GM21717 (cell line): ENCODE measurements around the gene PCMTD2.
A peak's percentile ranks its signal among the peaks of the same experiment; 100 is the strongest.

Experiments
- ATAC-seq: cut with Tn5 transposase; IDR thresholded peaks from one replicate; pipeline ENCODE4 v1.9.1; 2021; ENCODE audit warnings: mild to moderate bottlenecking, moderate library complexity; ENCODE audit not compliant: unreplicated experiment

The PCMTD2 gene

DNA sequence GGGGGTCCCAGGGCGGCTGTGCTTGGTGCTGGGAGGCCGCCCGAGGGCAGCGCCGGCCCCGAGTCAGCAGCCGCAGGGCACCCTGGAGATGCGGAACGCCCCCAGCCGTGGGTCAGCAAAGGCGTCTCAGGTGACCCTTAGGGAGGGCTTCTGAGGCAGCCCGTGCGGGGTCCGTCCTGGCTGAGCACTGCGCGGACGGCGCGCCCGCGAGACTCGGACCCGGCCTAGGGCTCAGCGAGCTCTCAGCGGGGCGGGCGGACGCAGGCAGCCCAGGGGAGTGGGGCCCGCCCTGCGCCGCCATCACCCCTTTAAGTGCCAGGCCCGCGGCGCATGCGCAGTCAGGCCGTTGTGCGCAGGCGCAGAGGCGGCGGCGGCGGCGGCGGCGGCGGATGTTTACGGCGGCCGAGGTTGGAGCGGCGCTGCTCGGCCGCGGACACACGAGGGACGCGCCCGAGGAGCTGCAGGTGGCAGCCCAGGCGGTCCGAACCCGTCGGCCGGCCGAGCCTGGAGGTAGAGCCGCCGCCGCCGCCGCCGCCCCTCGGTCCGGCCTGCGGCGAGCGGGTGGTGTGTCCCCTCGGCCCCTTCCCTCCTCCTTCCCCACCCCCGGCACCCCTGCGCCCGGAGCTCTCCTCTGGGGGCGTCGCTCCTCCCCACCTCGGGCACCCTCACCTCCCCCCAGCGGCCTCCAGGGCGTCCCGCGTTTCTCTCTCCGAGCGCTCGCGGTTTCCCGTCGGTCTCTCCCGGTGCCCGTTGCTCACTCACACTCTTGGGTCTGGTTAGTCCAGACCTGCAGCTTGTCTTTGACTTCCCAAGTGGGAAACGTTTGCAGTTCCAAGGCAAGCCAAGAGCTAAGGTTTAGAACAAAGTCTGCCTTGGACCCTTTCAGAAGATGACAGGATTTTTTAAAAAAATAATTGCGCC is at the start of gene PCMTD2:
TSS of gene PCMTD2 (plus strand) at position 388 of the 921 bp plus-strand sequence. CDS start 4,218 bp downstream, outside the sequence.
- peak; percentile 56 for ATAC-seq

DNA sequence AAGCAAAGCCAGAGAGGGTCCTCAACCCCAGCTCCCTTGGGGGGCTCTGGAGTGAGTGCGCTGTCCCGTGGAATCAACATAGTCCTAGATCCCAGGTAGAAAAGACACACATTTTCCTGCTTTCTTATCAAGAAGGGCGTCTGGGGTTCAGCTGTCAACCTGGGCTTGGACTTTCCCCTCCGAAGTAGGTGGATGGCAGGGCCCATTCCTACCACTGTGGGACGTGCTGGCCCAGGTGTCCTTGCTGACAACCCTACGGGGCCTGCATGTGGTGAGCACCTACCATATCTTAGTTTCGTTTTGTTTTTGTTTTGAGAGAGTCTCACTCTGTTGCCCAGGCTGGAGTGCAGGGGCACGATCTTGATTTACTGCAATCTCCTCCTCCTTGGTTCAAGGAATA is 48.9 kb upstream of the PCMTD2 start:
- no peak for ATAC-seq

DNA sequence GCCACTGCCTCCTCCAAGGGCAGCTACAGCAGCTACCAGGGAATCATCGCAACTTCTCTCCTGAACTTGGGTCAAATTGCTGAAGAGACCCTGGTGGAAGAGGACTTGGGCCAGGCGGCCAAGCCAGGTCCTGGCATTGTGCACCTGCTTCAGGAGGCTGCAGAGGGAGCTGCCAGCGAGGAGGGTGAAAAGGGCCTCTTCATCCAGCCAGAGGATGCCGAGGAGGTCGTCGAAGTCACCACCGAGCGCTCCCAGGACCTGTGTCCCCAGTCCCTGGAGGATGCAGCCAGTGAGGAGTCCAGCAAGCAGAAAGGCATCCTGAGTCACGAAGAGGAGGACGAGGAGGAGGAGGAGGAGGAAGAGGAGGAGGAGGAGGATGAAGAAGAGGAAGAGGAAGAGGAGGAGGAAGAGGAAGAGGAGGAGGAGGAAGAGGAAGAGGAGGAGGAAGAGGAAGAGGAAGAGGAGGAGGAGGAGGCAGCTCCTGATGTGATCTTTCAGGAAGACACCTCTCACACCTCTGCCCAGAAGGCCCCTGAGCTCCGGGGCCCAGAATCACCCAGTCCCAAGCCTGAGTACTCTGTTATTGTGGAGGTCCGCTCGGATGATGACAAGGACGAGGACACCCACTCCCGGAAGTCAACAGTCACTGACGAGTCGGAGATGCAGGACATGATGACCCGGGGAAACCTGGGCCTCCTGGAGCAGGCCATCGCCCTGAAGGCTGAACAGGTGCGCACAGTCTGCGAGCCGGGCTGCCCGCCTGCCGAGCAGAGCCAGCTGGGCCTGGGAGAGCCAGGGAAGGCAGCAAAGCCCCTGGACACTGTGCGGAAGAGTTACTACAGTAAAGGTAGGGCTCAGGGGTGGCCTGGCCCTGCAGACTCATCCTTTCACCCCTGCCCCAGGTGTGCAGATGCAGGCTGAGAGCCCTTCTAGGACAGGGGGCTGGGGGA is 47.6 kb upstream of the PCMTD2 start:
- ATAC-seq, result no peak

DNA sequence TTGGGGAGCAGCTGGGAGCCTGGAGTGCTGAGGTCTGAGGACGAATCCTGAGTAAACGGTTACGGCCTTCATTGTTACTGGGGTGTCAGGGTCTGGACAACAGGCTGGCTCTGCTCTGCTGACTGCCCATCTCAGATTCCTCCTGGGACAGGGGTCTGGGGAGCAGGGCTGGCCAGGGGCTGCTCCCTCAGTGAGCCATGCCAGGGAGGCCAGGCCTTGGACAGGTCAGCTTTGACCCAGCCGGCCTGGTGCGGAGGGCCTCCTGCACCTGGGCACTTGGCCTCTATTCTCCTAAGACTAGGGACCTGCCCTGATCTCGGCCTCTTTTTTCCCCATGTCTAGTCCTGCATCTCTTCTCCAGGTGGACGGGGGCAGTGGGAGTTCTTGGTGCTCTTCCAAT is 46.4 kb upstream of the PCMTD2 start:
- no peak for ATAC-seq

DNA sequence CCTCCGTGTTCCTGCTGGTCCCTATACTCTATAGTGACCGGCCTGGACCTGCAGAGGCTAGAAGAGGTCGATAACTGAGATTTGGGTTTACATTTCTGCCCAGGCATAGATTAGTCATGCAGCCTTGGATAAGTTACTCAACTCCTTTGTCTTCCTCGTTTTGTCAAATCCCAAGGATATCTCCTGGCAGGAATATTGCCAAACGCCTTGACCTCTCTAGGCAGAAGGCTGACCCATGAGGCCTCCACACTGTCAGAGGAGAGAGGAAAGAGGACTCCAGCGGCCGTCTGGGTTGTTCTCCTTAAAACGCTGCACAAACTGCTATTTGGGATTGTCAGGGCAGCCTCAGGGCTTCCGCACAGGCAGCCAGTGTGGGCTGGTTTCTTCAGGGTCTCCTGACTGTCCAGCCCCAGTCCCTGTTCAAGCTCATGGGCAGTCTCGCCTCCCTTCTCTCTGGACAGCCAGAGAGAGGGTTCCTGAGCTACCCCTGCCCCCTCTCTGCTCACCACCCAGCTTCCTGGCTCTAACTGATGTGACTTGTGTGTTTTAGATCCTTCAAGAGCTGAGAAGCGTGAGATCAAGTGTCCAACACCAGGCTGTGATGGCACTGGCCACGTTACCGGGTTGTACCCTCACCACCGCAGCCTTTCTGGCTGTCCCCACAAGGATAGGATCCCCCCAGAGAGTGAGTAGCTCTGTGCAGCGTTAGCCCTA is 44.7 kb upstream of the PCMTD2 start:
- ATAC-seq, result no peak

DNA sequence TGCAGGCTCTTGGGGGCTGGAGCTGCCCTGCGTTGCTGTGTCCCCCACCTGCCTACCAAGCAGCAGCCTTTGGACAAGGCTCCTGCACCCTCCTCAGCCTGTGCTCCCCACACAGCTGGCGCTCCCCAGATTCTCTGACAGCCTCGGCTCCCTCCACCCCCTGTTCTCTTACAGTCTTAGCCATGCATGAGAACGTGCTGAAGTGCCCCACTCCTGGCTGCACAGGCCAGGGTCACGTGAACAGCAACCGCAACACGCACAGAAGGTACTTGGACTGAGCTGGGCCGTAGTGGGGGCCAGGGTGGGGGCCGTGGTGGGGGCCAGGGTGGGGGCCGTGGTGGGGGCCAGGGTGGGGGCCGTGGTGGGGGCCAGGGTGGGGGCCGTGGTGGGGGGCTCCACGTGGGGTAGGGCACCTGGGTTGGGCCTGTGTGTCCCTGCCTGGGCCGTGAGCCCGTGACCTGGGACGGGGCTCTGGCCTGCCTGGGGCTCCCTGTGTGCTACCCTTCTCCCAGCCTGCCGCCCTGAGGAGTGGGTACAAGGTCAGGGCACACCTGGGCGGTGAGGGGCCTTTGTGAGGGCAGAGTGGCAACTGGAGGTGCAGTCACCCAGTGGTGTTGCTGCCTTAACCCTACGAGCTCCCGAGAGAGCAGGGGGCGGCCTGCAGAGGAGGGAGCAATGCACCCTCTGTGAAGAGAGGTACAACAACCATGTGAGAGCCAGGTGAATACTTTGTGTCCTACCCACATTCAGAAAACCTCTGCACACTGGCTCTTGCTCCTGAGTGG is 43.5 kb upstream of the PCMTD2 start:
- ATAC-seq, result no peak

DNA sequence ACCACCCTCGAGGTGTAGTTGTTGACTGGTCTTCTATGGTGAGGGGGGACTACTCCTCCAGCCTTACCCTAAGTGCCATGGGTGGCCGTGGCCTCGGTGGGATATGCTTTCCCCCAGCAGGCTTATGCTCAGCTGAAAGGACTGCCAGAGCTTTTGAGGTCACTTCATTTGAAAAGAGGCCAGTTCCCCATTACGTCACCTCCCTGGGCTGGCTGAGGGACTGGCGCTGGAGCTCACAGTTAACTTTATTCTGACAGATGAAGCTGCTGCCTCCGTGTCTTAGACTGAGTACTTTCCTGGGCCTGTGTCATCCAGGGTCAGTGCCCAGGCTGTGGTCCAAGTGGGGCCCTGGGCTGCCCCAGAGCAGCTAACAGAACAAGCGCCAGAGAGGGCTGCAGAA is 42.8 kb upstream of the PCMTD2 start:
- ATAC-seq, result no peak

DNA sequence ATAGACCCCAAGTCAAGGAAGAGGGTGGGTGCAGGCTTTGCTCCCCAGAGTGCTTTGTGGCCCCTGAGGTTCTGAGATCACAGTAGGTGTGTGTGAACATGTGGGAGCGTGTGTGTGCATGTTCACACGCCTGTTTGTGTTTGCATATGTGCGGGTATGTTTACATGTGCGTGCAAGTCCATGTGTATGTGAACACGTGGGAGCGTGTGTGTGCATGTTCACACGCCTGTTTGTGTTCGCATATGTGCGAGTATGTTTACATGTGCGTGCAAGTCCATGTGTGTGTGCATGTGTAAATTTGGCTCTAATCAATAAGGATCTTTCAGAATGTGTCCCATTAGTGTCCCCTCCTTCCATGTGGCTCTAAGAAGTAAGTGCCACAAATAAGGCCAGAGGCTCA is 41.4 kb upstream of the PCMTD2 start:
- ATAC-seq, result no peak

DNA sequence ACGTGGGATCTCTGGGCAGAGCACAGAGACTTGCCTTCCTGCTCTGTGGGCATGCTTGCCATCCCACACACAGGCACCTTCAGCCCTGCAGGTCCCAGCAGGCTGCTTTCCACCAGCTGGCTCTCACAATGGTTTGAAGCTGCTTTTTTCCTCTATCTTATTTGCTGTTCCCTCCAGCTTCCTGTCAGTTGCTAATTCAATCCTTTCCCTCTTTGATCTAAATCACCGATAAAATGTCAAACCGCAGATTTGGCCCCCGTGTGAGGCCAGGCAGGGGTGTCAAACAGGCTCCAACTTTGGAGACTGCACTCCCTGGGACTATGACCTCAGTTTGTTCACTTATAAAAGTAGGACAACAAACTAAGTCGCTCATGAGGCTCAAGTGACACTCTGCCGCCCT is 40.6 kb upstream of the PCMTD2 start:
- ATAC-seq, result no peak

DNA sequence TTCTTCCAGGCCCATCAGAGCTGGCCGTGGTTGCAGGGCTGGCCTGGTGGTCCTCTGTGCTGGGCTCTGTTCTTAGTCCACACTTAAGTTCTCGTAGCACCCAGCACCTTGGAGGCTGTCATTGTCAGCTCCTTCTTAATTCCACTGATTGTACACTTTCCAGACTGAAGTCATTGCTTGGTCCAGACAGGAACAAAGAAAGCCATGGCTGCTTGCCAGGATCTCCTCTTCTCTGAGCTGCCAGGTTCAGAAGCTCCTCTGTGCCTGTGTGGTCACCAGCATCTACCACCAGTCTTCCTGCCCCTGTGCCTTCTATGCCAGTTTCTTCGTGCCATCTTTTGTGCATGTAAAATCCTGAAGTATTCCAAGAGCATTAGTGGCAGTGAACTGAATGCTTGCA is 39.5 kb upstream of the PCMTD2 start:
- ATAC-seq, result no peak

DNA sequence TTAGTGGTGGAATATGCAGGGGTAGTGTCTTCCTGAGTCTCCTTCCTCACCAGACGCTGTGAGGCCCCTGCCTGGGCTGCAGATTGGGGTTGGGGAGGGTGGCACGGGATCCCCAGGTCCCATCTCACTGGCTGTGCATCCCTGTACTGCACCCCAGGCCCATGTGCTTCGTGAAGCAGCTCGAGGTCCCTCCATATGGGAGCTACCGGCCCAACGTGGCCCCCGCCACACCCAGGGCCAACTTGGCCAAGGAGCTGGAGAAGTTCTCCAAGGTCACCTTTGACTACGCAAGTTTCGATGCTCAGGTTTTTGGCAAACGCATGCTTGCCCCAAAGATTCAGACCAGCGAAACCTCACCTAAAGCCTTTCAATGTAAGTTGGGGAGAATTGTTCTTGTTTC is 38.6 kb upstream of the PCMTD2 start:
- ATAC-seq, result no peak

DNA sequence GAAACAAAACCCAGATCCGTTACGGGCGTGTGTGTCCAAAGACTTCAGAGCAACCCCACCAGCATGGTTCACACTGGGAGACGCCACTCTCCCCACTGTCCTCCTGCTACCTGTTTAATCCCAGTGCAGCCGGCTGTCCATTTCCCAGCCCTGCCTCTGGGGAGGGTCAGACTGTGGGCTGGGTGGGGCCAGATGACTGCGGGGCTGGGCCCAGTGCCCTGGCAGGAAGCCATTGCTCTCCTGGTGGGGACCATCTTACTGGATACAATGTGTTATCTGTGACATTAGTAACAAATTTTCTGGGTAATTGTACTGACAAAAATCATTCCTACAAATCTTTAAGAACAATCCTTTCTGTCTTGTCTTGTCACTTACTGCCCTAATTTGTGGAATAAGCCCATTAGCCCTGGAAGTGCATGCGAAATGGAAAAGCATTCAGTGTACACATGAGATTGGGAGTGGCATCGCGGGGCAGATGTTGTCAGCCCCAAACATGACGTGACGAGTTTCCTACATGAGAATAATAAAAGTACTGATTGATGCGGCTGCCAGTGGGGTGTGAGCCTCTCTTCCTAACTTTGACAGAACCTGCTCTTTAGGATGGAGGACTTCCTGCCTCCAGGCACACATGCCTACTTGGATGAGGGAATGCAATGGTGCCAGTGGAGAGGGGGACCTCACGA is 37.9 kb upstream of the PCMTD2 start:
- no peak for ATAC-seq

DNA sequence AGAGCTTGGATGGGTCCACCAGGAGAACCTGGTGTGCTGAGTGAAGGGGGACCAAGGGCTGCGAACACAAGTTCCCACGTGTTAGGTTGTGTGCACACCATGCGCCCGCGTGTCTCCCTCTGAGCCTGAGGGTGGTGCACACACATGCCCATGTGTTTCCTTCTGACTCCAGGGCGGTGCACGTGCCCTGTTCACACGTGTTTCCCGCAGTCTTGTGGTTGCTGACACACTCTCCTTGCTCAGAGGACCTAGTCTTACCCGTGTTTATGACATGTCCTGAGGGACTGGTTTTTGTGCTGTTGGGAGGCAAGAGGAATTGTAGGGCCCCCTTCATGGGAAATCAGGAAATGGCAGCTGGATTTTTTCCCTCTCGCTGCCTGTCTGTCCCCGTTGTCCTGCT is 36.3 kb upstream of the PCMTD2 start:
- no peak for ATAC-seq

DNA sequence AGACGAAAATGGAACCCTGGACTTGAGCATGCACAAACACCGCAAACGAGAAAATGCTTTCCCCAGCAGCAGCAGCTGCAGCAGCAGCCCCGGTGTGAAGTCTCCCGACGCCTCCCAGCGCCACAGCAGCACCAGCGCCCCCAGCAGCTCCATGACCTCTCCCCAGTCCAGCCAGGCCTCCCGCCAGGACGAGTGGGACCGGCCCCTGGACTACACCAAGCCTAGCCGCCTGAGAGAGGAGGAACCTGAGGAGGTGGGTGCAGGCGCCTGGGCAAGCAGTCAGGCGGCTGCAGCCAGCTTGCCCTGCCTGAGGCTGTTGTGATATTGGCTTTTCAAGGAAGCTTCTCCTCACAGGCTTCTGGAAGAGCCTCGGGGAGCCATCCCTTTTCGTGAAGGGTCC is 35.8 kb upstream of the PCMTD2 start:
- ATAC-seq, result no peak

DNA sequence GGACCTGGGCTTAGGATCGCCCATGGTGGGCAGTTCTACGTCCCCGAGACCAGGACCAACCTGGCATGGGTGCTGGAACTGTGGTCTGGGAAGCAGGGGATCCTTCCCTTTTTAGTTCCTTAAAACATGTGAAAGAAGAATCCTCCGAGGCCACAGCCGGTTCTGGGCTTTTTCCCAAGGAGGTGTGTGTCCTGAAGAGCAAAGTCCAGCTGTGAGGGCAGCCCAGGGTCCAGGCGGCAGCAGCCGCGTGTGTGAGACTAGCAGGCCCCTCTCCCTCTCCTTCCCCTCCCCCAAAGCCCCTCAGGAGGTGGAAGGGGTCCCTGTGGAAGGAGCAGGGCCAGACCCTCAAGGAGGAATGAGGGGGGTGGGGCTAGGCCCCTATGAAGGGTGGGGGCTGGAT is 35.1 kb upstream of the PCMTD2 start:
- no peak for ATAC-seq

DNA sequence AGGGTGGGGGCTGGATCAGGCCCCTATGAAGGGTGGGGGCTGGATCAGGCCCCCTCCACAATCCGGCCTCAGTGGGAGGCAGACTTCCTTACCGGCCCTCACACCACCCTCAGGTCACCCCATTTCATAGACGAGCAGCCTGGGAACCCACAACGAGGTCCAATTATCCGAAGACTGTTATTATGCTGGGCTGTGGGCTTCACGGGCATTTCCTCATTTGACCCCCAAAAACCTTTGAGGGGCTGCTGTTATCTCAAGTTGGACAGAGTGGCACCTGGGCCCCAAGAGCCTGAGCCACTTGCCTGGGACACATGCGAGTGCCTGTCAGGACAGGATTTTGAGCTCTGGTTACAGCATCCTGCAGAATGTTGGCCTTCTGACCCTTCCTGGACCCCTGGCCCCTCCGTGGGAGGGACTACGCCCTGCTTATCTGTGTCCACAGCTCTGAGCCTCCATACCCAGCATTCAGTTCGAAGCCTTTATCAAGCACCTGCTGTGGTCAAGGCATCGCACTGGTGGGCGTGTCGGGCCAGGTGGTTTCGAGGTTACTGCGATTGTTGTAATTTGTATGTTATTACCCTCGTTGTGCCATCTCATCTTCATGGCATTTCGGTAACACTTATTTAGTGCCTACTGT is 34.5 kb upstream of the PCMTD2 start:
- ATAC-seq, result no peak

DNA sequence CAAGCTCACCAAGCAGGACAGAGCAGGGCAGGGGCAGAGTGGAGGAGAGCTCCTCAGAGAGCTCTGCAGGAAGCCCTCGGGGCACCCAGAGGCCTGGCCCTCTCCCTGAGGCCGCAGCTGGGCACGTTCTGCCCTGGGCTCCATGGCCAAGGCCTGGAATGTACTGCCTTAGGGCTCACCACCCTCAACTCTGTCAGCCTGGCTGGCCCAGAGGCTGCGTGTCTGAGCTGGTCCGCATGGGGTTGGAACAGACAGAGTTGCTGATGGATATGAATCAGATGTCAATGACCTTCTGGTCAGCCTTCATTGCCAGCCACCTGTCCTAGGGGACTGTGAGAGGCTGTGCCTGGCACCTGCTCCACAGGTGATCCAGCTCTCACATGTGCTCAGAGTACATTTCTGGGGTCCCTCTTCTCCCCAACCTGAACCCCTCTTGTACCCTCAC is 33.2 kb upstream of the PCMTD2 start:
- ATAC-seq, result no peak

DNA sequence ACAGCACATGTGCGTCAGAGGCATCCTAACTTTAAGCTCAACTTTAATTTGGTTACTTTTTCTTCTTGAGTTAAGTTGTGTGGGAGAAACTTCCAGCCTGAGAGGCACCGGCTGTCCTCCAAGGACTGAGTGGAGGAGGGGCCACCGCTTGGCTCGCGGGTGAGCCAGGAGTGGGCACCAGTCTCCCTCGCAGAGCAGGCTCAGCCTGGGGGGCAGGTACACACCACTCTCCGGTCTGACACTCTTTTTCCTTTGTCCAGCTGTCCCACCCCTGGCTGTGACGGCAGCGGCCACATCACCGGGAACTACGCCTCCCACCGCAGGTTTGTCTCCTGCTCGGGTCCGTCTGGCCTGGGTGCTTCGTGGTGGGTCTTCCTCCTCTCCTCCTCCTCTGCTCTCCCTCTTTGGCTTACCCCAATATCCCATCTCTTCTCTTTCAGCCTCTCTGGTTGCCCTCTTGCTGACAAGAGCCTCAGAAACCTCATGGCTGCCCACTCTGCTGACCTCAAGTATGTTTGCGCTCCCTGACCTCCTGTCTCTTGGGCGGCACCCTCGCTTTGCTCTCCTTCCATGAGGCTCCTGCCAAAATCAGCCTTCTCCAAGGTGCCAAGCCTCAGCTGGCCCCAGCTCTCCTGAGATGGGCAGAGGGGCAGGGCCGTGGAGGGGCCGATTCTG is 32.6 kb upstream of the PCMTD2 start:
- ATAC-seq, result no peak
